A673 (cell line): ENCODE results near the gene OR2T4.

Experiments used
- EZH2 ChIP-seq: fragments of 200-600 bp; sonication (generic); IDR thresholded peaks from 2 replicates; pipeline ENCODE4 v1.6.1; 2017; ENCODE audit warnings: borderline replicate concordance, low read depth, mild to moderate bottlenecking, mixed read lengths, antibody characterized with exemption, low read length; ENCODE audit not compliant: poor library complexity, severe bottlenecking
- TF ChIP-seq, protein P1 (sequence below): fragments of 300-800, 200-600 bp; sonication (generic); conservative IDR thresholded peaks from 2 replicates; pipeline ENCODE4 v1.5.1; 2017; ENCODE audit warnings: low read depth, mild to moderate bottlenecking, antibody characterized with exemption, low read length, moderate library complexity, mixed read lengths

DNA sequence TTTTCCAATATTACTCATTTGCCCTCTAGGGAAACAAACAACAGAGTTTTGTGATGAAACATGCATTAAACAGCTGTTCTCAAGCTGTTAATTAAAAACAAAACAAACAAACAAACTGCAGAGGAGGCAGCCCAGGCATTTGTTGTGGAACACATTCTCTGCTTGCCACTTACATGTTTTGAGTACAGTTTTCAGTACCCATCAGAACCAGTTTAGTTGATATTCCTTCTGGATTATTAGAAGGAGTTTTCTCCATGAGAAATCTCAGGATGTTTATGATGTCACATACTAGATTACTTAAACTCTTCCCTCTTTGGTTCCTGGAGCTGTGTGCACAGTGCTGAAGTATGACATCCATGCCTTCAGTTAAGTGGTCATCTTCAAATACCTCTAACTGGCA, 14.0 kb downstream of the OR2T4 start, which contains the start of gene OR2T6:
- TF ChIP-seq, protein P1, sequence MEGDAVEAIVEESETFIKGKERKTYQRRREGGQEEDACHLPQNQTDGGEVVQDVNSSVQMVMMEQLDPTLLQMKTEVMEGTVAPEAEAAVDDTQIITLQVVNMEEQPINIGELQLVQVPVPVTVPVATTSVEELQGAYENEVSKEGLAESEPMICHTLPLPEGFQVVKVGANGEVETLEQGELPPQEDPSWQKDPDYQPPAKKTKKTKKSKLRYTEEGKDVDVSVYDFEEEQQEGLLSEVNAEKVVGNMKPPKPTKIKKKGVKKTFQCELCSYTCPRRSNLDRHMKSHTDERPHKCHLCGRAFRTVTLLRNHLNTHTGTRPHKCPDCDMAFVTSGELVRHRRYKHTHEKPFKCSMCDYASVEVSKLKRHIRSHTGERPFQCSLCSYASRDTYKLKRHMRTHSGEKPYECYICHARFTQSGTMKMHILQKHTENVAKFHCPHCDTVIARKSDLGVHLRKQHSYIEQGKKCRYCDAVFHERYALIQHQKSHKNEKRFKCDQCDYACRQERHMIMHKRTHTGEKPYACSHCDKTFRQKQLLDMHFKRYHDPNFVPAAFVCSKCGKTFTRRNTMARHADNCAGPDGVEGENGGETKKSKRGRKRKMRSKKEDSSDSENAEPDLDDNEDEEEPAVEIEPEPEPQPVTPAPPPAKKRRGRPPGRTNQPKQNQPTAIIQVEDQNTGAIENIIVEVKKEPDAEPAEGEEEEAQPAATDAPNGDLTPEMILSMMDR, result no peak
- no peak for TF ChIP-seq EZH2
